K562 (cell line): ENCODE results near the gene PRRC2B. TPM values are rescaled to one million over a fixed set of nuclear protein-coding genes. Genes with fewer than 3 reads are reported as not detected.

Experiments
- ATAC-seq: fragments of 200-7000 bp; cut with Tn5 transposase; 3 replicates; pipeline ENCODE4 v1.9.1; 2020; ENCODE audit warnings: moderate library complexity
- BruUV-seq: library from RNA; stranded (reverse); fragments of 400-500 nt; replicated peaks from 2 replicates; lab custom pipeline; 2021; lab: Mats Ljungman, UMichigan
- CTCF ChIA-PET: fragments of 300-600 bp; formaldehyde crosslinking; extraction: SDS; loops from one replicate; lab custom pipeline; 2021; ENCODE audit warnings: low intra/inter-chr PET ratio; lab: Yijun Ruan, JAX
- POLR2A ChIA-PET: fragments of 300-600, 350-650 bp; sonication (Branson Sonifier 250); formaldehyde crosslinking; extraction: SDS; loops from one replicate; lab custom pipeline; 2021; ENCODE audit warnings: antibody characterized with exemption, inconsistent platforms; lab: Yijun Ruan, JAX
- DNase-seq, 4 experiments: peaks; one replicate each; pipeline versions ENCODE4 v3.0.0 to v3.0.0-alpha.2; 2011 to 2018; ENCODE audit warnings: low spot score in 3 of 4, mixed read lengths in 3 of 4; ENCODE audit errors: extremely low read depth in 1 of 4
- FAIRE-seq: peaks from 2 replicates; lab custom pipeline; 2011; peaks lifted over from hg19 to GRCh38; lab: Jason Lieb, UNC
- H2AFZ ChIP-seq: 2 replicates; pipeline ENCODE4 v1.6.0; 2011; ENCODE audit warnings: low read depth, low read length, control low read depth, inconsistent platforms
- H3K27ac ChIP-seq: fragments of 200-600 bp; 3 replicates; pipeline ENCODE4 v1.8.0; 2011; ENCODE audit warnings: low read depth, mild to moderate bottlenecking, control low read depth, inconsistent platforms, low read length, moderate library complexity, mixed read lengths; ENCODE audit errors: extremely low read depth
- H3K27me3 ChIP-seq, 2 experiments: fragments of 300-600 bp in 1 of 2; 2 replicates in 1 of 2; 3 replicates in 1 of 2; pipeline versions ENCODE4 v1.6.0 to v1.8.0; 2011; ENCODE audit warnings: inconsistent platforms in 2 of 2, low read length in 2 of 2, mild to moderate bottlenecking in 1 of 2, mixed read lengths in 1 of 2, moderate library complexity in 1 of 2; ENCODE audit not compliant: control insufficient read depth in 2 of 2, insufficient read depth in 2 of 2
- H3K36me3 ChIP-seq: fragments of 300-600 bp; 3 replicates; pipeline ENCODE4 v1.8.0; 2011; ENCODE audit warnings: mild to moderate bottlenecking, low read length, inconsistent platforms; ENCODE audit not compliant: control insufficient read depth, insufficient read depth
- H3K4me1 ChIP-seq, 2 experiments: fragments of 200-600 bp in 1 of 2; replicated peaks in 1 of 2; 2 replicates in 1 of 2; 3 replicates in 1 of 2; pipeline versions ENCODE4 v1.5.1 to v1.8.0; 2011; ENCODE audit warnings: inconsistent platforms in 2 of 2, low read length in 2 of 2, mild to moderate bottlenecking in 1 of 2, mixed read lengths in 1 of 2, moderate library complexity in 1 of 2; ENCODE audit not compliant: control insufficient read depth in 2 of 2, insufficient read depth in 2 of 2
- H3K4me2 ChIP-seq: 2 replicates; pipeline ENCODE4 v1.6.1; 2011; ENCODE audit warnings: low read length, control low read depth, inconsistent platforms, mixed read lengths; ENCODE audit not compliant: insufficient read depth
- H3K4me3 ChIP-seq: fragments of 200-600 bp; sonication (generic), shearing (Covaris generic); 2 replicates; pipeline ENCODE4 v1.5.1; 2016; ENCODE audit warnings: control low read depth, inconsistent platforms
- H3K79me2 ChIP-seq: fragments of 200-600 bp; 3 replicates; pipeline ENCODE4 v1.8.0; 2011; ENCODE audit warnings: low read length, inconsistent platforms; ENCODE audit not compliant: control insufficient read depth, insufficient read depth
- H3K9ac ChIP-seq, 2 experiments: 2 replicates each; pipeline versions ENCODE4 v1.6.0 to v1.6.1; 2011; ENCODE audit warnings: low read depth in 2 of 2, low read length in 2 of 2, control low read depth in 1 of 2, inconsistent platforms in 1 of 2, mild to moderate bottlenecking in 1 of 2, mixed read lengths in 1 of 2; ENCODE audit not compliant: insufficient read depth in 1 of 2
- H3K9me1 ChIP-seq: one replicate; pipeline ENCODE4 v1.6.0; 2011; ENCODE audit warnings: inconsistent platforms, mild to moderate bottlenecking, low read length, moderate library complexity; ENCODE audit not compliant: control insufficient read depth, insufficient read depth
- H3K9me3 ChIP-seq: replicated peaks from 2 replicates; pipeline ENCODE4 v1.5.1; 2011; ENCODE audit warnings: low read depth, low read length, inconsistent platforms; ENCODE audit not compliant: control insufficient read depth, insufficient read depth
- H4K20me1 ChIP-seq: replicated peaks from 2 replicates; pipeline ENCODE4 v1.6.1; 2011; ENCODE audit warnings: low read length, inconsistent platforms, mixed read lengths; ENCODE audit not compliant: control insufficient read depth, insufficient read depth
- NFATC3 ChIP-seq: fragments of 450-650 bp; IDR thresholded peaks from 2 replicates; pipeline ENCODE4 v1.6.1; 2017; ENCODE audit warnings: mild to moderate bottlenecking
- PRDM10 ChIP-seq: fragments of 450-650 bp; IDR thresholded peaks from 2 replicates; pipeline ENCODE4 v1.6.1; 2018; ENCODE audit not compliant: partially characterized antibody
- TEAD1 ChIP-seq, 2 experiments: fragments of 450-650 bp in 1 of 2; sonication (generic) in 1 of 2; formaldehyde crosslinking; IDR thresholded peaks; 2 replicates each; pipeline versions ENCODE4 v1.4.0 to v1.8.0; 2020 to 2022; ENCODE audit warnings: mild to moderate bottlenecking in 2 of 2, missing genetic modification reagents in 1 of 2
- ZBED1 ChIP-seq: IDR thresholded peaks from 2 replicates; pipeline ENCODE4 v1.6.1; 2014
- ZNF263 ChIP-seq: sonication (generic); formaldehyde crosslinking; IDR thresholded peaks from 2 replicates; pipeline ENCODE4 v1.8.0; 2022; ENCODE audit warnings: mild to moderate bottlenecking, missing genetic modification reagents, borderline replicate concordance
- ZNF717 ChIP-seq: fragments of 250-450 bp; sonication (Bioruptor Pico); IDR thresholded peaks from 2 replicates; pipeline ENCODE4 v1.5.0; 2021
- WGBS: fragments of 100-300 bp; shearing (Covaris generic); methylation state at CpG from one replicate; pipeline ENCODE4 v1.1.6; 2016; ENCODE audit warnings: low coverage, mixed read lengths; ENCODE audit not compliant: insufficient coverage; ENCODE audit errors: missing lambda C conversion rate; 5-methylcytosine and 5-hydroxymethylcytosine counted together
- in situ Hi-C: fragments of 300-500 bp; cut with MboI; formaldehyde crosslinking; loops from 4 replicates; pipeline ENCODE4 v1.15.0; 2018; ENCODE audit warnings: inconsistent platforms, mixed read lengths
- intact Hi-C: fragments of 100-400 bp; cut with micrococcal nuclease; formaldehyde crosslinking; loops from 2 replicates; pipeline ENCODE4 v1.14.2; 2022
- polyA plus RNA-seq, 8 experiments: library from polyadenylated mRNA; depleted of rRNA in 4 of 8; stranded (reverse) in 5 of 8; unstranded in 3 of 8; fragments of >200 nt; fragmentation: Nextera tagmentation in 2 of 8; fragmentation: Illumina TruSeq in 1 of 8; extraction: Ambion mirVana in 2 of 8; extraction: Trizol in 1 of 8; gene quantifications; 2 replicates each; pipeline versions ENCODE4 v1.2.1 to v1.2.3, GENCODE V29; 2011 to 2014; ENCODE audit warnings: inconsistent platforms in 1 of 8, missing spikeins in 1 of 8
- total RNA-seq, 7 experiments: library from RNA; depleted of rRNA in 6 of 7; stranded (reverse); fragments of >200 nt in 6 of 7; fragmentation: Illumina TruSeq in 2 of 7; extraction: Trizol in 2 of 7; gene quantifications; 2 replicates each; pipeline versions ENCODE4 v1.2.1 to v1.2.3, GENCODE V29; 2011 to 2021; ENCODE audit warnings: low replicate concordance in 1 of 7

Gene PRRC2B
- total and polyA plus RNA-seq, 9 of the 15 experiments (the other 6 are each of a cell fraction or from before 2014, with no cell fraction given) = 0.34 to 125 (median 30.9) TPM

GRCh38 chr9:131433302-131433854 lies 39.5 kb downstream of the PRRC2B start:
- in situ Hi-C loops (no loop called here), intact Hi-C loops (no loop called here)
- no peaks in the 10 kb centered on the region for H3K9me3 ChIP-seq
- peaks cover 9% of the 10 kb centered on the region; the same call in 1 of the 2 replicates for H4K20me1 ChIP-seq
- no peaks in the 10 kb centered on the region for H3K27me3 ChIP-seq
- BruUV-seq = no TSS peak
- peaks cover 40% of the 10 kb centered on the region for H3K79me2 ChIP-seq
- no peak for DNase-seq
- CTCF ChIA-PET = no interaction called here
- no peak overlapping the region for H3K9ac ChIP-seq
- no peak overlapping the region for H3K4me3 ChIP-seq
- FAIRE-seq = no peak
- H3K27ac ChIP-seq = no peak overlapping the region
- POLR2A ChIA-PET = interaction anchor here (0.5 to 1.0 kb wide), 3 partner anchors 16 to 1767 kb away, joined by 3 read pairs; no protein-coding TSS in a partner anchor
- H3K4me2 ChIP-seq = no peak overlapping the region
- H3K36me3 ChIP-seq = peaks cover 87% of the 10 kb centered on the region
- TF ChIP-seq PRDM10 (no peak), ZBED1 (no peak), NFATC3 (no peak), ZNF717 (no peak), ZNF263 (CRISPR knock-in tag) (no peak), TEAD1 (CRISPR knock-in tag; IDR thresholded peaks at IDR 0.05) (no peak)
- no peaks in the 10 kb centered on the region for H3K9me1 ChIP-seq
- H2AFZ ChIP-seq = no peak overlapping the region
- H3K4me1 ChIP-seq = 0 out of 5 replicates have a peak, but pooled peaks cover 0 to 2% of the 10 kb centered on the region in 2 experiments
- no peak for ATAC-seq
- WGBS = 89% methylated on average over 1 of the region's 3 CpGs
